GM18907 (cell line): Measurements from ENCODE around the gene AGFG1.
"Not testable (repeated sequence)": the region's sequence is repeated elsewhere in the genome, so short reads cannot be mapped to it uniquely, and the experiment has no call there.

ENCODE experiments used
- ATAC-seq: cut with Tn5 transposase; IDR thresholded peaks from one replicate; pipeline ENCODE4 v1.9.1; 2021; ENCODE audit warnings: mild to moderate bottlenecking, moderate library complexity; ENCODE audit not compliant: unreplicated experiment

The AGFG1 gene

GRCh38 chr2:227493524-227493923 is 21.6 kb downstream of the AGFG1 start:
- ATAC-seq = no peak

DNA sequence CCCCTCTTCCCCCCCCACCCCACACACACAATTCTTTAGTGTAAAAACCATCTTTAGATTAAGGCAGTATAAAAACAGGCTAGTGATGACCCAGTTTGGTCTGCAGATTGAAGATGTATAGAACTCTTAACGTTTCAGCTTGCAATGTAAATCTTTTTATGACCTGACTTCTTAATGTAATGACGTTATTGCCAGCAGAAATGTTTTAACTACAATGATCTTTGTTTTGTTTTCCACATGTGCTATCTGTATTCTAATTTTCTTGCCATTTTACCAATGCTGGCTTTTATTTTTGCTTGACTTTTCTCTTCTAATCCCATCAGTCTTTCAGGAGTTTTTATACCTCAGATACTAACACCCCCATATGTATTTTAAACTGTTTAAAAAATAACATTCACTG is 25.2 kb downstream of the AGFG1 start:
- no peak for ATAC-seq

- no peak for ATAC-seq
Measured at GRCh38 chr2:227499627-227500300, 27.8 kb downstream of the AGFG1 start.

- ATAC-seq = no peak
Measured at GRCh38 chr2:227500301-227500630, 28.3 kb downstream of the AGFG1 start.

GRCh38 chr2:227503433-227504406 is 31.8 kb downstream of the AGFG1 start:
- ATAC-seq = no peak

DNA sequence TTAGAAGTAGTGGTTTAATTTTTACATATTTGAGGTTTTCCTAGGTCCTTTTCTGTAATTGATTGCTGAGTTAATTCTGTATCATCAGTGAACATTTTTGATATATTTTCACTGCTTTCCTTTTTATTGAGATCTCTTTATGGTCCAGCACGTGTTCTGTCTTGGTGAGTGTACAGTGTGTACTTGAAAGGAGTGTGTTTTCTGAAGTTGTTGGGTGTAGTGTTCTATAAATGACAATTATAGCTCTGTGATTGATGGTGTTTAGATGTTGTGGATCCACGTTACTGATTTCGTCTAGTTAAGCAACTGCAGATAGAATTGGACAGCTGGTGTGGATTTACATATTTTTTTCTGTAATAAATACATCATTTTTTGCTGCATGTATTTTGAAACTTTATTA is 32.7 kb downstream of the AGFG1 start:
- ATAC-seq = no peak

- no peak for ATAC-seq
Measured at GRCh38 chr2:227506456-227506855, 34.5 kb downstream of the AGFG1 start.

GRCh38 chr2:227507963-227508362 is 36.0 kb downstream of the AGFG1 start:
- no peak for ATAC-seq

DNA sequence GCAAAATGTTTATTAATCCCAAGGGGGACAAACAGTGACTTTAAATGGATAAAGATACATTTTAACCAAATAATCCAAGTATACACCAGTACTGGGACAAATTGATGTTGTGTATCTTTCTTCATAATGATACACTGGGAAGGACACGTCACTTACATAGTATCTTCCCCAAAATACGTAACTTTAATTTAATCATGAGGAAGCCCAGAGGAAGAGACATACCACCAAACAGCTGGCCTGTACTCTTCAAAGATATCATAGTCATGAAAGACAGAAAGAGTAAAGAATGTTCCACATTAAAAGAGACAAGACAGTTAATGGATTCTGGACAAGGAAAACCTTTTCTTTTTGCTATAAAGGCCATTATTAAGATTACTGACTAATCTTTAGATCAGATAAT is 37.1 kb downstream of the AGFG1 start:
- ATAC-seq = no peak

DNA sequence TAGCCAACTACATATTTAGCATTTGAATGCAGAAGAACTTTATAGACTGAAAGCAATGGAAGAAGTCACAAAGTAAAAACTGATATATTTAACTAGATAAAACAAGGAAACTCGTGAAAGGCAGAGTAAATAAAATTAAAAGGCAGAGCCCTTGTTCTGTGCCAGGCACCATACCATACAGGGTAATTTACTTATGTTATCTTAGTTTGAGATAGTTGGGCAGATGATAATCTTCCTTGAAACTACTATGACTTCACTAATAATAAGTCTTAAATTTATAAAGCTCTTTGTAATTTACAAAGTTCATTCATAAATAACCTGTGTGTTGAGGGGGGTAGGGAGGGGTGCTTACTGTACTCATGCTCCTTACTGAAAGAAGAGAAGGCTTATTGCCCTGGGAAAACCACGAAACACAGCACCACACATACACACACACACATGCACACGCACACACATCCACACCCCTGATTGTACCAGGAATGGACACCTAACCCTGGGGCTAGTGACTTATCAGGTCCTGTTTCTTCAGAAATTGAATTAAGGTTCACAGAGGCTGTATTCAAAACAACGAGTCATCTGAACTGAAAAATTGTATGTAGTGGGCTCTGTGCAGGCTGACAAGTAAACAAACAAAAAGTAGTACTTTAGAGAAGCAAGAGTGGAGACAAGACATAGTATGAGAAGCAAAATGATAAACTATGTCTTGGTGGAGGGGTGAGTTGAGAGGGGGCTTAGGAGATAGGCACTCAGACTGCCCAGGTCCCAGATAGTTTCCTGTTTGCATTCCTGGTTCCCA is 38.1 kb downstream of the AGFG1 start:
- ATAC-seq = no peak

DNA sequence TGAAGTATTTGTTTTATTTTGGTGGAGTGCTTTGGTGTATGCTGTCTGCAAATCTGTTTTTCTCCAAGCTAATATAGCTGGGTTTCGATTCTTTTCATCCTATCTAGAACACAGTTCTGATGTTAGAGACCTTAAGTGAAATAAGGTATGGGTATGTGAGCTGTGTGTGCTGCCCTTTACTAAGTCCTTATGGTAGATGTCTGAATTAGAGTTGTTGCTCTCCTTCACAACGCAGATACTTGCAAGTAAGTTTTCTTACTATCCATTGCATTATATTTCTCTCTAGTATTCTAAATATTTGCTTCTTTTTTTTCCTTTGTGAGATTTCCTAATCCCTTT is 38.6 kb downstream of the AGFG1 start:
- no peak for ATAC-seq

GRCh38 chr2:227511239-227511930 is 39.4 kb downstream of the AGFG1 start:
- ATAC-seq = no peak

GRCh38 chr2:227511955-227512354 is 40.0 kb downstream of the AGFG1 start:
- no peak for ATAC-seq

DNA sequence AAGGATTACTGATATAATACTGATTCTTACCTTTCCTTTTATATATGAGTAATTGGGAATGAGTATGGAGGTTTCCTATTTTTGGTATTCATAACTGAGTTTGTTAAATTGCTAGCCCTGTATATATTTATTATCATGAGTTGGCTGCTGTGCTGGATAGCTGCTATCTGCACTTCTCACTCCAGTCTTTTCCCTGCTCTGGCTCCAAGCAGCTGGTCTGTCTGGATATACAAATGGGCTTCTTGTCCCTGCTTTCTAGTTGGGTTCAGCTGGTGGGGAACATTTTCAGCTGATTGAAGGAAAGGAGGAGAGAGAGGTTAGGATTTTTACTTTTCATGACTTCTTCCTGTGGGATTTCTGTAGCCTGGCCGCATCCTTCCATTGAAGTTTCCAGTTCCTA is 41.2 kb downstream of the AGFG1 start:
- no peak for ATAC-seq

DNA sequence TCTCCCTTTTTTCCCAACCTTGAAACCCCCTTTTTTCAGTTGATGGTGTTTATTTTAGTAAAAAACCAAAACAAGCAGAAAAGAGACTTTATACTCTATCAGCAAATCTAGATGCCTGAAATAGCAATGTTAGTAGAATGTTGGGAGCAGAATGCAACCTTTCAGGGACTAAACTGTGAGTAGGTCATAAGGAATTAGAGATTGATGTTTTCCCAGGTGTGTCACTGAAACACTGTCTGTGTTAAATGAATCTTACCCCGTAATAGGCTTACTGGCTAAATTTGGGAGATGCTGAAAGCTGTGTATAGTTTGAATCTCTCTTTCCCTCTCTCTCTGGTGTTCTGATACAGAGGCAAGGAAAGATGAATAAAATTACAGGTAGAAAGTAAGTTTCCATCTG is 43.8 kb downstream of the AGFG1 start:
- ATAC-seq = no peak

DNA sequence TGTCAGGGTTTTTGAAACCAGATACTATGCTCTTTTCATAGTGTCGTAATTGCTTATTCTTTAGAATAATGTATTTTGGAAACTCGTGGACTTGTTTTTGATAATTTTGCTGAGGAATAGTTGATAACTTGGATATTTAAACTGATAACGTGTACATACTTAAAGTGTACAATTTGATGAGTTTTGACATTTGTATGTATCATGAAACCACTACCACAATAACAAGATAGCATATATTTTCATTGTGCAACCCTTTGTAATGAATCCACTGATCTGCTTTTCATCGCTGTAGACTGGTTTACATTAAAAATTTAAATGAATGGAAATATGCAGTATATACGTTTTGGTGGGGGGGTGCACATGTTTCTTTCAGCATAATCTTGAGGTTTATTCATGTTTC is 45.8 kb downstream of the AGFG1 start:
- no peak for ATAC-seq

DNA sequence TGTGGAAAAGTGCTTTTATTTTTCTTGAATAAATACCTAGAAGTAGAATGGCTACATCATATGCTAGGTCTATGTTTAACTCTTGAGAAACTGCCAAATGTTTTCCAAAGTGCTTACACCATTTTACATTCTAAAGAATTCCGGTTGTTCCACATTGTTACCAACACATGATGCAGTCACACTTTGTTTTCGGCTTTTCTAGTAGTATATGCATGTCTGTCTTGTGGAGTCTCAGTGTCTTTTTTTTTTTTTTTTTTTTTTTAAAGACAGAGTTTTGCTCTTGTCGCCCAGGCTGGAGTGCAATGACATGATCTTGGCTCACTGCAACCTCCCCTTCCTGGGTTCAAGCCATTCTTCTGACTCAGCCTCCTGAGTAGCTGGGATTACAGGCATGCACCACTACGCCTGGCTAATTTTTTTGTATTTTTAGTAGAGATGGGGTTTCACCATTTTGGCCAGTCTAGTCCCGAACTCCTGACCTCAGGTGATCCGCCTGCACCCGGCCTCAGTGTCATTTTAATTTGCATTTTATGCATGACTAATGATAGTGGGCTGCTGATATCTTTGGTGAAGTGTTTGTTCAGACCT is 46.4 kb downstream of the AGFG1 start:
- ATAC-seq = not testable (repeated sequence)

- ATAC-seq = not testable (repeated sequence)
Measured at GRCh38 chr2:227521178-227521577, 49.2 kb downstream of the AGFG1 start.

DNA sequence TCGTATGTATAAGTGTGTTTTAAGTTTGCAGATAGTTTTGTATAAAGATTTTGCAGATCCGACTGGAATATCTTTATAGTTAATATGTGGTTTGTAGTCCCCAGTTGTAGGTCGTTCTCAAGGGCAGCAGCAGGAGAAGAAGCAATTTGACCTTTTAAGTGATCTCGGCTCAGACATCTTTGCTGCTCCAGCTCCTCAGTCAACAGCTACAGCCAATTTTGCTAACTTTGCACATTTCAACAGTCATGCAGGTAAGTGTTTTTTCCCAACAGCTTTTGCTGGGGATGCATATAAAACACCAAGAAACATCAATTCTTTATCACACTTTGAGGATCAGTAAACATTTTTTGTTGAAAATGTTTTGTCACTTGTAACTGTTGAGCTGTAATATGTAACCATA is 52.7 kb downstream of the AGFG1 start:
- ATAC-seq = no peak

DNA sequence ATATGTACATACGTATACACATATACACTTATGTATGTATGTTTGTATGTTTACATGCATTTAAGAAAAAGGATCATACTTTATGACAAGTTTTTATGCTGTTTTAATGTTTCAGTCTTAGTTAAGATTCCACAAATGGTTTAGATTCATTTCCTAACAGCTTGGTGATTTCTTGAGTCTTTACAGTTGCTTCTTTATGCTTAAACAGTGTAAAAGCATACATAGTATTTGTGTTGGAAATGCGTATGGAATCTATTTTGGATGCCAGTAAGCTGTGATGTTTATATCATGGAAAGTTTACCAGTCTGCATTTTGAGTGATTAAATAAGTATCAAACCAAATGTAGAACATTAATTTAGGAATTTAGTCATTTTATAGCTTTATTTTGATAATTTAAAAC is 55.4 kb downstream of the AGFG1 start:
- no peak for ATAC-seq

DNA sequence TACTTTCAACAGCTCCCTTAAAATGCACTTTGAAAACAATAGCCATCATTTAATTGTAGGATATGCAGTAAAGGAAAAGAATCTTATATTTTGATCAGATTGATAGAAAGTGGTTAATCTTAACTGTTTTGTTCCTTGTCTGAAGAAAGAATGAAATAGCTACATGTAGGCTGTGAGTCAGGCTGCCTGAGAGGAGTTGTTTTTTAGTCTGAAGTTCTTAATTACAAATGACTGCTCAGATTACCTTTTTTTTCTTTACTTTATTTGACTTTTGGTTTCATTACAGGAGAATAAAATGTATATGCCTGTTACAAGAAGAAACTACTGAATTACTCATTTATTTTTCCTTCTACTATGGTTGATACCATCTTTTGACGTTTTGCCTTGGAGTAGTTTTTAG is 56.8 kb downstream of the AGFG1 start:
- ATAC-seq = no peak
